Kidney (tissue), 14 donors: Measurements from ENCODE around the gene OGDH. TPM values are rescaled to one million over a fixed set of nuclear protein-coding genes. Genes with fewer than 3 reads are reported as not detected.
A peak's percentile ranks its signal among the peaks of the same experiment; 100 is the strongest.
"Not testable (repeated sequence)": the region's sequence is repeated elsewhere in the genome, so short reads cannot be mapped to it uniquely, and the experiment has no call there.

Experiments used
- DNase-seq, 5 donors: peaks; one replicate each; pipeline ENCODE4 v3.0.0-alpha.2; 2013 to 2020
- FAIRE-seq: peaks from 2 replicates; lab custom pipeline; 2012; peaks lifted over from hg19 to GRCh38; lab: Jason Lieb, UNC
- H3K27ac ChIP-seq, 2 donors: one replicate each; pipeline ENCODE4 v1.7.0; 2013; ENCODE audit warnings: low read depth in 2 of 2, low read length in 2 of 2, inconsistent platforms in 1 of 2
- H3K27me3 ChIP-seq: one replicate; pipeline ENCODE4 v1.7.1; 2013; ENCODE audit warnings: low read length, inconsistent platforms; ENCODE audit not compliant: control insufficient read depth, insufficient read depth
- H3K36me3 ChIP-seq, 3 donors: one replicate each; pipeline versions ENCODE4 v1.7.0 to v1.7.1; 2013; ENCODE audit warnings: low read length in 3 of 3, control low read depth in 1 of 3, inconsistent platforms in 1 of 3; ENCODE audit not compliant: insufficient read depth in 3 of 3, control insufficient read depth in 2 of 3
- H3K4me1 ChIP-seq, 3 donors: one replicate each; pipeline versions ENCODE4 v1.7.0 to v1.7.1; 2013; ENCODE audit warnings: low read length in 3 of 3, inconsistent platforms in 1 of 3, low read depth in 1 of 3; ENCODE audit not compliant: control insufficient read depth in 2 of 3, insufficient read depth in 2 of 3
- H3K4me3 ChIP-seq, 3 donors: one replicate each; pipeline versions ENCODE4 v1.7.0 to v1.8.1; 2013; ENCODE audit warnings: low read length in 3 of 3, control low read depth in 1 of 3, inconsistent platforms in 1 of 3
- H3K9ac ChIP-seq, 3 donors: one replicate each; pipeline versions ENCODE4 v1.7.0 to v1.7.1; 2013; ENCODE audit warnings: low read length in 3 of 3, control low read depth in 1 of 3, inconsistent platforms in 1 of 3
- H3K9me3 ChIP-seq, 3 donors: one replicate each; pipeline versions ENCODE4 v1.7.0 to v1.7.1; 2013; ENCODE audit warnings: low read length in 3 of 3, control low read depth in 1 of 3, inconsistent platforms in 1 of 3; ENCODE audit not compliant: control insufficient read depth in 2 of 3, insufficient read depth in 1 of 3
- intact Hi-C: fragments of 100-400 bp; cut with DNase I; formaldehyde crosslinking; loops from one replicate; pipeline ENCODE4 v1.11.1; 2022
- polyA plus RNA-seq: library from polyadenylated mRNA; stranded (reverse); fragments of 350-450 nt; fragmentation: Illumina TruSeq; extraction: RNeasy Lipid Tissue Mini Kit (QIAGEN cat#74804); gene quantifications from one replicate; pipeline ENCODE4 v1.2.3, GENCODE V29; 2014; ENCODE audit warnings: low read depth, low replicate concordance; ENCODE audit not compliant: insufficient read depth
- total RNA-seq: library from RNA; stranded (reverse); fragmentation: NEBNext Ultra II Directional; extraction: Animal tissue kit (Norgen Biotek cat#: 25700); gene quantifications from one replicate; pipeline ENCODE4 v1.2.1, GENCODE V29; 2021
- TF ChIP-seq, protein P1 (sequence below): IDR thresholded peaks from 3 replicates; pipeline ENCODE4 v1.5.1; 2012; ENCODE audit warnings: mild to moderate bottlenecking, moderate library complexity, borderline replicate concordance; ENCODE audit not compliant: insufficient read depth; ENCODE audit errors: extremely low read depth
- donor health status: control.
- donor health status: control.
- donor health status: control.
- donor health status: control.
- donor health status: control.
- donor health status: DM: yes; HTN: yes; CAD: no.
- donor health status: Normal renal cell carcinoma (clear cell type).

OGDH gene
- total and polyA plus RNA-seq, 2 donors from 2014 or later: 108 to 132 TPM

DNA sequence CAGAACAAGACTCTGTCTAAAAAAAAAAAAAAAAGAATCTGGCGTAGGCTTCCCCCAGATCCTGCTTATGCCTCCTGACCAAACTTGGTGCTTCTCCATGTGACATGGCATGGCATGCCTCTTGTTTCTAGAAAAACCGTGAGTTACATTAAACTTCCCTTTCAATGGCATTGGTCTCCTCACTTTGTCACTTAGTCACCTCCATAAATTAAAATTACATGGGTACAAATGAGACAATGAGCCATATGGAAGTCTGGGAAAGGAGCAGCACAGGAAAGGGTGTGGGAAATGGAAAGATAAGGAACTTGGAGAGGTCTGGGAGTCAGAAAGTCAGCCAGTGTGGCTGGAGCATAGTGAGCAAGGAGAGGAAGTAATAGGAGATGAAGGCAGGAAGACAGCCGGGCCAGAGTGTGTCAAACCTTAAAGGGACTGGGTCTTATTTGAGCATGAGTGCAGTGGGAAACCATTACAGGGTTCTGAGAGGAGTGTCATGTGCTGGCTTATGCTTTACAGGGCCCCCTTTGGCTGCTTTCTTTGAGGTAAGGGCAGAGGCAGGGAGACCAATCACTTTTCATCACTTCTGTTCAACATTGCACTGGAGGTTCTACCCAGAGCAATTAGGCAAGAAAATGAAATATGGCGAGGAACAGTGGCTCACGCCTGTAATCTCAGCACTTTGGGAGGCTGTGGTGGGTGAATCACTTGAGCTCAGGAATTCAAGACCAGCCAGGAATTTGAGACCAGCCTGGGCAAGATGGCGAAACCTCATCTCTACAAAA is 120.9 kb downstream of the OGDH start:
- H3K27ac ChIP-seq: no peak overlapping the region
- intact Hi-C loops: no loop called here
- H3K4me3 ChIP-seq: no peak overlapping the region
- H3K9ac ChIP-seq: no peak overlapping the region
- DNase-seq (no peak), FAIRE-seq (no peak)
- H3K4me1 ChIP-seq: no peaks in the 10 kb centered on the region
- H3K9me3 ChIP-seq: no peaks in the 10 kb centered on the region
- H3K27me3 ChIP-seq: no peaks in the 10 kb centered on the region
- TF ChIP-seq, protein P1, sequence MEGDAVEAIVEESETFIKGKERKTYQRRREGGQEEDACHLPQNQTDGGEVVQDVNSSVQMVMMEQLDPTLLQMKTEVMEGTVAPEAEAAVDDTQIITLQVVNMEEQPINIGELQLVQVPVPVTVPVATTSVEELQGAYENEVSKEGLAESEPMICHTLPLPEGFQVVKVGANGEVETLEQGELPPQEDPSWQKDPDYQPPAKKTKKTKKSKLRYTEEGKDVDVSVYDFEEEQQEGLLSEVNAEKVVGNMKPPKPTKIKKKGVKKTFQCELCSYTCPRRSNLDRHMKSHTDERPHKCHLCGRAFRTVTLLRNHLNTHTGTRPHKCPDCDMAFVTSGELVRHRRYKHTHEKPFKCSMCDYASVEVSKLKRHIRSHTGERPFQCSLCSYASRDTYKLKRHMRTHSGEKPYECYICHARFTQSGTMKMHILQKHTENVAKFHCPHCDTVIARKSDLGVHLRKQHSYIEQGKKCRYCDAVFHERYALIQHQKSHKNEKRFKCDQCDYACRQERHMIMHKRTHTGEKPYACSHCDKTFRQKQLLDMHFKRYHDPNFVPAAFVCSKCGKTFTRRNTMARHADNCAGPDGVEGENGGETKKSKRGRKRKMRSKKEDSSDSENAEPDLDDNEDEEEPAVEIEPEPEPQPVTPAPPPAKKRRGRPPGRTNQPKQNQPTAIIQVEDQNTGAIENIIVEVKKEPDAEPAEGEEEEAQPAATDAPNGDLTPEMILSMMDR: no peak
- no peaks in the 10 kb centered on the region for H3K36me3 ChIP-seq

DNA sequence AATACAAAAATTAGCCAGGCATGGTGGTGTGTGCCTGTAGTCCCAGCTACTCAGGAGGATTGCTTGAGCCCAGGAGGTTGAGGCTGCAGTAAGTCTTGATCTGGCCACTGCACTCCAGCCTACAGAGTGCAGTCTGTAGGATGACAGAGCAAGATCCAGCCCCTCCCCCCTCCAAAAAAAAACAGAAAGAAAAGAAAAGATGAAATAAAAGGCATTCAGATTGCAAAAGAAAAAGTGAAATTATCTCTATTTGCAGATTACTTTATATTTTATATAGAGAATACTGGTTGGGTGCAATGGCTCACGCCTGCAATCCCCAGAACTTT is 121.5 kb downstream of the OGDH start:
- H3K27me3 ChIP-seq: no peaks in the 10 kb centered on the region
- FAIRE-seq: no peak

DNA sequence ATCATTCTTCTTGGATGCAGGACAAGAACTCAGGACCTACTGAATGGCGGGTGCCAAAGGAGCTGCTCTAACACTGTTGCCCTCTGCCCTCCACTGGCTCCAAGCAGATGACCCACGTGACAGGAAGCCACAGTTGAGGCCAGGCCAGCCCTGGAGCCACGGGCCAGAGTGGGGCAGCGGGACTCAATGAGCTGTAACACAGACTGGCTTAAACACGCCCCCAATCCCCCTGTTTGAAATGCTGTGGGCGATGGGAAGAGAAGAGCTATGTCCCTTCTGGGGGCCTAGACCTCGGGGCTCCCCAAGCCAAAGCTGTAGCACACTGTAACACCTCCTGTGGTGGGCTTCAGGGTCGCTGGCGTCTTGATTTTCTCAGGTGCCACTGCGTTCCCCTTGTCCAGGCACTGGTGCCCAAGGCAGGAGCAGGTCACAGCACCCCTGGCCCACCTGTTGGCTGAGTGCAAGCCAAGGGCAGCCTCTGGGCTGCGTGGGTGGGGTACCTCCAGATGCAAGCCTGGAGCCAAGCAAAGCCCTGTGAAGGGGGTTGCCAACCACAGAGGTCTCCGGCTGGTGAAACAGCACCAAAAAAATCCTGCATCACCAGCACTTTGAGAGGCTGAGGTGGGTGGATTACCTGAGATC is 123.6 kb downstream of the OGDH start:
- H3K9ac ChIP-seq: no peak overlapping the region
- H3K4me3 ChIP-seq: no peak overlapping the region
- intact Hi-C loops: no loop called here
- H3K9me3 ChIP-seq: no peaks in the 10 kb centered on the region
- TF ChIP-seq, protein P1: no peak
- no peak for DNase-seq
- no peak overlapping the region for H3K27ac ChIP-seq
- no peaks in the 10 kb centered on the region for H3K4me1 ChIP-seq
- H3K36me3 ChIP-seq: no peaks in the 10 kb centered on the region
- no peak for FAIRE-seq
- H3K27me3 ChIP-seq: no peaks in the 10 kb centered on the region

More for the DNA sequence above, 121.5 kb downstream of the OGDH start:
- Histone ChIP-seq H3K27ac (no peak overlapping the region), H3K4me3 (no peak overlapping the region), H3K36me3 (no peaks in the 10 kb centered on the region), H3K9me3 (no peaks in the 10 kb centered on the region), H3K9ac (no peak overlapping the region), H3K4me1 (no peaks in the 10 kb centered on the region)
- DNase-seq: no peak
- intact Hi-C loops: no loop called here
- TF ChIP-seq, protein P1: no peak

DNA sequence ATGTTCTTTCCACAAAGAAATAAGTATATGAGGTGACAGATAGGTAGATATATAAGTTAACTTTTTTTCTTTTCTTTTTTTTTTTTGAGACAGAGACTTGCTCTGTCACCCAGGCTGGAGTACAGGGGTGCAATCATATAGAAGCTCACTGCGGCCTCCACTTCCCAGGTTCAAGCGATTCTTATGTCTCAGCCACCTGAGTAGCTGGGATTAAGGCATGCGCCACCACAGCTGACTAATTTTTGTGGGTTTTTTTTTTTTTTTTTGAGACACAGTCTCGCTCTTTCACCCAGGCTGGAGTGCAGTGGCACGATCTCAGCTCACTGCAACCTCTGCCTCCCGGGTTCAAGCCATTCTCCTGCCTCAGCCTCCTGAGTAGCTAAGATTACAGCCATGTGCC is 126.5 kb downstream of the OGDH start:
- H3K4me3 ChIP-seq, H3K36me3 ChIP-seq, H3K27ac ChIP-seq, H3K27me3 ChIP-seq, H3K4me1 ChIP-seq, H3K9me3 ChIP-seq, intact Hi-C loops, H3K9ac ChIP-seq, FAIRE-seq: not testable (repeated sequence)
- peak in 1 of 5 donors; percentile 3 for DNase-seq
